ENCODE results near the gene DUSP3.

GRCh38 chr17:43808076-43808475, 29.3 kb upstream of the DUSP3 start:
- TF ChIP-seq CTCF (IDR thresholded peaks at IDR 0.05) = no peak
- no peak for TF ChIP-seq EP300 (IDR thresholded peaks at IDR 0.05)
- TF ChIP-seq POLR2A (IDR thresholded peaks at IDR 0.05) = no peak

Measured in ovary (tissue), 3 donors.